Measurements from ENCODE around the gene NIFK.
"Not testable (repeated sequence)": the region's sequence is repeated elsewhere in the genome, so short reads cannot be mapped to it uniquely, and the experiment has no call there.

The NIFK gene

GRCh38 chr2:121736462-121737336 is at the start of gene NIFK:
Gene NIFK, minus strand, starts transcription at chr2:121736875. Its CDS starts 25 bp downstream, at chr2:121736850.
- DNase-seq (ENCODE audit: low spot score) = peak; percentile 100

DNA sequence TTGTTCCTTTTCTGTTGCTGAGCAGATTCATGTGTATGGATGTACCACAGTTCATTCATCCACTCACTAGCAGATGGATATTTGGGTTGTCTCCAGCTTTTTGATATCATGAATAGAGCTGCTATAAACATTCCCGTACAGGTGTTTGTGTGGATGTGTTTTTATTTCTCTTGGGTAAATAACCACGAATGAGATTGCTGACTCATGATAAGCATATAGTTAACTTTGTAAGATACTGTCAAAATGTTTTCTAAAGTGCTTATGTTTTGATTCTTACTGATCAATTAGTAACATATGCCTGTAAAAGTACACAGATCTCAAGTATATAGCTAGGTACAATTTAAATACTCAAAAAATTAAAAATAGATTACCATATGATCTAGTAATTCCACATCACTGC is 46.5 kb upstream of the NIFK start:
- DNase-seq (ENCODE audit: low spot score) = no peak

DNA sequence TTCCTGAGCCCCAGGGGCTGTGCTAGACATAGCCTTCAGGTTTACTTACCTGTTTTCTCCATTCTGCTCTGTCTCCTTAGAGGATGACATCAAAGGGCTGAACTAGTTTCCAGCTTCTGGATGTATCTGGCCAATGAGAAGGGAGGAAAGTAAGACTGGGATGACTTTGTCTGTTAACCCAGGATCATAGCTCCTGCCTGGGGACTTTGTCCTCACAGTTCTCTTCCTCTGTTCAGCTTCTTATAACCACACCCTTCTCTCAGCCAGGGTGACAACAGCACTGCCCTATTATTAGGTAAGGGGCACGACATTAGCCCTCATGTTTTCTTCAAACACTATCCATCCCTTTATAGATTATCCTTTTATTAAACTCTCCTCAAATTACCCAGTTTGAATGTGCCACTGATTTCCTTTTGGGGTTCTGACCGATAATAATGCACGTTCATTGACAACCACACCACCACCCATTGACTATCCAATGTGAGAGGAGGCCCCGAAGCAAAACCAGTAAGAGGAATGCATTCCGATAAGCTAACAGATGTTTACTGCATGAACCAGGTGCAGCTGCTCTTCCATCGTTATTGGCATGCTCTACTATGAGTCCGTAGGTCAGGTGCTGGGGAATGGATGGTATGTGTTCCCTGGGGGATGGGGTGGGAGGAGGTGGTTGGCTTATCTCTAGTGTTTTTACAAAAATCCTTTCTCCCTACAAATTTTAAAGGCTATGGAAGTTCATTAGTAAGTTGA is 42.2 kb upstream of the NIFK start:
- no peak for DNase-seq (ENCODE audit: low spot score)

- no peak for DNase-seq (ENCODE audit: low spot score)
These were observed 41.0 kb upstream of the NIFK start for GRCh38 chr2:121777699-121778058.

DNA sequence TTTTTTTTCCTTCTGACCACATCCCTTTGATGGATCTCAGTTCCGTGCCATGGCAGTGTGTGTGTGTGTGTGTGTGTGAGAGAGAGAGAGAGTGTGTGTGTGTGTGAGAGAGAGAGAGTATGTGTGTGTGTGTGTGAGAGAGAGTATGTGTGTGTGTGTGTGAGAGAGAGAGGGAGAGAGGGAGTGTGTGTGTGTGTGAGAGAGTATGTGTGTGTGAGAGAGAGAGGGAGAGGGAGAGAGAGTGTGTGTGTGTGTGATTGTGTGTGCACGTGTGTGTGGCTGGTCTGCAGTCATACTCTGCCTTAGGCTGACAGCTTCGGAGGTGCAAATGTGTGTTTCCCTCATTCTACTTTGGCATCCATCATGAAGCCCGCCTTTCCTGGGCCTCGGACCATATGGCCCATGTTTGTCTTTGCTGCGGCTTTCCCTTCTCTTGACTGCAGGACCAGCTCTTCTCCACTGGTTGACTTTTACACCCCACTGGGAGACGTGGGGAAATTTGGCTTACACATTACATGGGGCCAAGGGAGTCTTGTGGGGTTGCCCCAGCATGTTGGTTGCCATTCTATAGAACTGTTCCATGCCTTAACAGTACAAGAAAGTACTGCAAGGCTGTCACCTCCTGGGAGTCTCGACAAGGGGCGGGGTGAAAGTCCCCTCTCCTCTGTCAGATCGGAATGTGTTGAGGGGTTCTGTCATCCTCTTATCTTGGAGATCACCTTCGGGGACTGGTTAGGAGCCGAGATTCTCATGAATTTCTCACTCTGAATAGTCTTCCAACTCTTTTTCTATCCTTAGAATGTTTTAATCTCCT is 40.4 kb upstream of the NIFK start:
- no peak for DNase-seq (ENCODE audit: low spot score)

DNA sequence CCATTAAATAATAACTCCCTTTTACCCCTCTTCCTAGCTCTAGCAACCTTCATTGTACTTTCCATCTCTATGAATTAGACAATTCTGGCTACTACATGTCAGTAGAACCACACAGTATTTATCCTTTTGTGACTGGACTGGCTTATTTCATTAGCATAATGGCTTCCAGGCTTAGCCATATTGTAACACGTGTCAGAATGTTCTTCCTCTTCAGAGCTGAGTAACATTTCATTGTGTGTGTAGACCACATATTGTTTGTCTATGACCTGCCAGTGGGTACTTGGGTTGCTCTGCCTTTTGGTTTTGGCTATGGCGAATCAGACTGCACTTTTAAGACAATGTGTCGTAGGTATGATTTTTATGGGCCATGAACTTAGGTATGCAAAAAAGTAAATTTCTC is 39.7 kb upstream of the NIFK start:
- DNase-seq (ENCODE audit: low spot score) = no peak

DNA sequence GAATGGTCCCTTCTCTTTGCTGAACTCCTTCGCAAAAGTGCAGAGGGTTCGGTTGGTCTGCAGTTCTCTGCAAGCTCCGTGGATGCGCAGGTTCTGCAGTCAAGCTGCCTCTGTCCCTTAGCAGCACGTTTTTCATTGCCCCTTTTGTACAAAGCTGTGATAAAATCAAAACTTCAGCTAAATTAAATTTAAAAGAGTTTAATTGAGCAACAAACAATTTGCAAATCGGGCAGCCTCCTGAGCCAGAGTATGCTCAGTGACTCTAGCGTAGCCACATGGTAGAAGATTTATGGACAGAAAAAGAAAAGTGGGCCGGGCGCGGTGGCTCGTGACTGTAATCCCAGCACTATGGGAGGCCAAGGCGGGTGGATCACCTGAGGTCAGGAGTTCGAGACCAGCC is 37.6 kb upstream of the NIFK start:
- no peak for DNase-seq (ENCODE audit: low spot score)

DNA sequence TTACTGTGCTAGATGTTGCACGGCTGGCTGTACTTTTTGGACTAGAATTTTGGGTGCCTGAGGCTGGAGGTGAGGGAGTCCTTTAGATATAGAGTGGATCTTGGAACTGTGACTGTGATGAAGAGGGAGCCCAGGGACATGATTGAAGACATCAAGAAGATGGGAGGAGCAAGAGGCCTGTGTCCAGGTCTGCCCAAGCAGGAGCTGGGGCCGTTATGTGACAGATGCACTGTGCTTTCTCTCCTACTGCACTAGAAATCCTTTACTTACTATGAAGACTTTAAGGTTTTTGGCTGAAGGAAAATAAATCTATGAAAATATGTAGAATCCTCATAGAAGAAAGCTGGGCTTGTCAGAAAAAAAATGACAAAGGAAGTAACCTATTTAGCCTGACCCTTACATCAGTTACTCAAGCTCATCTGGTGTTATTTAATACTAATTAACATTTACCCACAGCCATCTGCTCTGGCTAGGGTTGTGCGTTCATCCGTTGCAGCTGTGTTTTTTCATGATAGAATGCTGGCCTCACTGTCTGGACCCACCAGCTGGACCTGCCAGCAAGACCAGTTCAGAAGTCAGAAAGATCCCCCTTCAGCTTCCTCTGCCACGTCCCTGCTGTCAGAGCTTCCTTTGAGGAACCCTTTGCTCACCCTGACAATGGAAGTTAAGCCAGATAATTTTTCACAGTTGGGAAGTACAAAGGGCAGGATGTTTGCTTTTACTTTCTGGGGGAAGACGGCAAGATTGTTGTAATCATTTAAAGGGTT is 35.5 kb upstream of the NIFK start:
- no peak for DNase-seq (ENCODE audit: low spot score)

GRCh38 chr2:121768143-121768755 is 31.6 kb upstream of the NIFK start:
- DNase-seq (ENCODE audit: low spot score) = no peak

- DNase-seq (ENCODE audit: low spot score) = no peak
These were observed 29.9 kb upstream of the NIFK start for GRCh38 chr2:121766624-121767023.

GRCh38 chr2:121764681-121765228 is 28.1 kb upstream of the NIFK start:
- no peak for DNase-seq (ENCODE audit: low spot score)

GRCh38 chr2:121755237-121756111 is 18.8 kb upstream of the NIFK start, which contains the start of gene TSN:
Gene TSN, plus strand, starts transcription at chr2:121755651. Its CDS starts 129 bp downstream, at chr2:121755780.
- peak; percentile 97 for DNase-seq (ENCODE audit: low spot score)

DNA sequence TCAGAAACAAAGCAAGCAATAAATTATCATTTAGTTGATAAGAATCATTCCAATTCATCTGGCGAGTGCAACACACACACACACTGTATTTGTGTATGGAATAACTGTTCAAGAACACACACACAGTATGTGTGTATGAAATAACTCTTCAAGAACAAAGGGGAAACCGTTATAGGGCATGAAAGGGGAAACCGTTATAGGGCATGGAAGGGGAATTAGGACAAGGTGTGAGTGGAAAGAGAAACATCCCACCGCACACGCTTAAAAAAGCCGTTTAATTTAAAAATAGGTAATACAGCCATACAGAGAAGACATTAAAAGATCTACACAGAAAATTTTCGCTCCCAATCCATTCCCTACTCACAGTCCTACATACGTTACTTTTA is 18.2 kb upstream of the NIFK start:
- no peak for DNase-seq (ENCODE audit: low spot score)

GRCh38 chr2:121748202-121748601 is 11.5 kb upstream of the NIFK start:
- no peak for DNase-seq (ENCODE audit: low spot score)

- DNase-seq (ENCODE audit: low spot score) = no peak
These were observed 9.4 kb upstream of the NIFK start for GRCh38 chr2:121746071-121746578.

DNA sequence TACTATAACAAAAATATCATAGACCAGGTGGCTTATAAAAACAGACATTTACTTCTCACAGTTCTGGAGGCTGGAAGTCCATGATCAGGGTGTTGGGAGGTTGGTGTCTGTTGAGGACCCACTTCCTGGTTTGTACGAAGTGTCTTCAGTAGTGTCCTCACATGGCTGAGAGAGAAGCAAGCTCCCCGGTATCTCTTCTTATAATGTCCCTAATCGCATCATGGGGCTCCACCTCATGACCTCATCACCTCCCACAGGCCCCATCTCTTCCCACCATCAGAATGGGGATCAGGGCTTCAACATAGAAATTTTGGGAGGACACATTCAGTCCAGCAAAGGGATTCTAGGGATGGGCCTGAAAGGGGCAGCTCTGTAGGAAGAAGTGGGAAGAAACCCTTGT is 4.8 kb upstream of the NIFK start:
- DNase-seq (ENCODE audit: low spot score) = no peak

- no peak for DNase-seq (ENCODE audit: low spot score)
These were observed 4.3 kb upstream of the NIFK start for GRCh38 chr2:121740973-121741372.

GRCh38 chr2:121736140-121736461 is 574 bp downstream of the NIFK start:
- DNase-seq (ENCODE audit: low spot score) = no peak

- DNase-seq (ENCODE audit: low spot score) = peak; percentile 24
These were observed 1.1 kb downstream of the NIFK start for GRCh38 chr2:121735518-121736074.

GRCh38 chr2:121734544-121734943 is 2.1 kb downstream of the NIFK start:
- DNase-seq (ENCODE audit: low spot score) = not testable (repeated sequence)
